Spleen (tissue), 11 donors: ENCODE data around the gene ZEB2. TPM values are rescaled to one million over a fixed set of nuclear protein-coding genes. Genes with fewer than 3 reads are reported as not detected.
A peak's percentile ranks its signal among the peaks of the same experiment; 100 is the strongest.

Experiments used
- DNase-seq: peaks from one replicate; pipeline ENCODE4 v3.0.0-alpha.2; 2020
- H3K27ac ChIP-seq, 8 donors: fragments of 200-600 bp; sonication (generic) in 7 of 8; 1 replicate in 4 of 8; 2 replicates in 4 of 8; pipeline versions ENCODE4 v1.5.0 to v1.8.0; 2016 to 2021; ENCODE audit warnings: inconsistent platforms in 4 of 8, mild to moderate bottlenecking in 4 of 8, moderate library complexity in 1 of 8
- H3K27me3 ChIP-seq, 7 donors: fragments of 200-600 bp; sonication (generic) in 6 of 7; replicated peaks in 1 of 7; 1 replicate in 4 of 7; 2 replicates in 3 of 7; pipeline versions ENCODE4 v1.5.0 to v1.8.0; 2016 to 2021; ENCODE audit warnings: inconsistent platforms in 3 of 7, mild to moderate bottlenecking in 1 of 7
- H3K36me3 ChIP-seq, 6 donors: fragments of 200-600 bp; sonication (generic) in 5 of 6; 1 replicate in 4 of 6; 2 replicates in 2 of 6; pipeline versions ENCODE4 v1.5.0 to v1.8.0; 2016 to 2021; ENCODE audit warnings: inconsistent platforms in 2 of 6
- H3K4me1 ChIP-seq, 6 donors: fragments of 200-600 bp; sonication (generic) in 5 of 6; 1 replicate in 3 of 6; 2 replicates in 3 of 6; pipeline versions ENCODE4 v1.5.0 to v1.8.0; 2016 to 2021; ENCODE audit warnings: inconsistent platforms in 3 of 6
- H3K4me3 ChIP-seq, 8 donors: fragments of 200-600 bp; sonication (generic) in 7 of 8; 1 replicate in 4 of 8; 2 replicates in 4 of 8; pipeline versions ENCODE4 v1.5.0 to v1.8.0; 2016 to 2021; ENCODE audit warnings: inconsistent platforms in 4 of 8, mild to moderate bottlenecking in 4 of 8, moderate library complexity in 2 of 8
- H3K9me3 ChIP-seq, 8 donors: fragments of 200-600 bp; sonication (generic) in 7 of 8; 1 replicate in 4 of 8; 2 replicates in 4 of 8; pipeline versions ENCODE4 v1.5.0 to v1.8.0; 2016 to 2021; ENCODE audit warnings: inconsistent platforms in 4 of 8
- CTCF ChIP-seq, 11 experiments: fragments of 200-600 bp in 7 of 11; fragments of 450-650 bp in 4 of 11; sonication (generic) in 4 of 11; IDR thresholded peaks in 8 of 11; conservative IDR thresholded peaks in 3 of 11; 1 replicate in 7 of 11; 2 replicates in 4 of 11; pipeline versions ENCODE4 v1.4.0 to v1.8.0; 2016 to 2021; ENCODE audit warnings: antibody characterized with exemption in 11 of 11, inconsistent platforms in 4 of 11, mild to moderate bottlenecking in 1 of 11
- POLR2A ChIP-seq, 3 donors: fragments of 450-650 bp; IDR thresholded peaks; one replicate each; pipeline ENCODE4 v1.5.1; 2017; ENCODE audit warnings: antibody characterized with exemption in 3 of 3, mild to moderate bottlenecking in 1 of 3
- POLR2AphosphoS5 ChIP-seq, 3 donors: sonication (generic); formaldehyde crosslinking; IDR thresholded peaks; one replicate each; pipeline ENCODE4 v1.5.1; 2017; ENCODE audit warnings: antibody characterized with exemption in 3 of 3
- WGBS, 5 donors: extraction: QIAGEN DNeasy Blood & Tissue Kit in 3 of 5; methylation state at CpG; one replicate each; pipeline versions ENCODE4 v1.1.5 to v1.1.7; 2013 to 2018; 5-methylcytosine and 5-hydroxymethylcytosine counted together
- intact Hi-C: fragments of 100-400 bp; cut with DNase I; formaldehyde crosslinking; loops from one replicate; pipeline ENCODE4 v1.15.0; 2023; ENCODE audit warnings: low total_unique reads
- polyA plus RNA-seq, 3 donors: library from polyadenylated mRNA; stranded (reverse); fragments of 200-250 nt; gene quantifications; one replicate each; pipeline ENCODE4 v1.2.1, GENCODE V29; 2013
- total RNA-seq, 7 donors: library from RNA; depleted of rRNA in 3 of 7; stranded (reverse); fragments of >200 nt in 3 of 7; fragmentation: NEBNext Ultra II Directional in 4 of 7; extraction: Animal tissue kit (Norgen Biotek cat#: 25700) in 4 of 7; gene quantifications; one replicate each; pipeline versions ENCODE4 v1.1.0 to v1.2.1, GENCODE V29; 2016 to 2021
- donor health status: healthy with polysubstance abuse.
- donor health status: DM: no; HTN: no; CAD: no; lungs with moderate emphysema.
- donor health status: DM: no; HTN: no; CAD: no.
- donor health status: Bipolar disorder and iron deficiency.
- donor health status: healthy.
- donor health status: DM: no; HTN: no; CAD: no.
- donor health status: DM: yes; HTN: yes; CAD: no.

Gene ZEB2
- total and polyA plus RNA-seq, 10 donors: 25.5 to 362 (median 240) TPM

- no peaks in the 10 kb centered on the region for H3K27me3 ChIP-seq
- WGBS, 5 donors: 86 to 94% (median 88%) methylated on average over 7 of the region's 7 CpGs
- intact Hi-C loops: no loop called here
- no peak overlapping the region for H3K27ac ChIP-seq
- H3K36me3 ChIP-seq: no peaks in the 10 kb centered on the region
- DNase-seq: peak; percentile 51
- no peaks in the 10 kb centered on the region for H3K9me3 ChIP-seq
- no peaks in the 10 kb centered on the region for H3K4me1 ChIP-seq
- no peak for TF ChIP-seq POLR2A (IDR thresholded peaks at IDR 0.05)
- H3K4me3 ChIP-seq: no peak overlapping the region
These were observed 13.3 kb upstream of the ZEB2 start for GRCh38 chr2:144533221-144533620.

GRCh38 chr2:144530596-144530995 is 10.7 kb upstream of the ZEB2 start:
- H3K4me3 ChIP-seq: no peak overlapping the region
- no peak for DNase-seq
- H3K4me1 ChIP-seq: peaks cover 0 to 3% (median 0%) of the 10 kb centered on the region in 6 donors
- no peaks in the 10 kb centered on the region for H3K36me3 ChIP-seq
- H3K9me3 ChIP-seq: no peaks in the 10 kb centered on the region
- intact Hi-C loops: no loop called here
- whole genome bisulfite sequencing, 5 donors: 67 to 90% (median 77%) methylated on average over 5 of the region's 5 CpGs
- no peaks in the 10 kb centered on the region for H3K27me3 ChIP-seq
- H3K27ac ChIP-seq: no peak overlapping the region
- TF ChIP-seq POLR2A (IDR thresholded peaks at IDR 0.05): no peak
- no peak for TF ChIP-seq POLR2AphosphoS5 (IDR thresholded peaks at IDR 0.05)
- TF ChIP-seq CTCF (IDR thresholded peaks at IDR 0.05 in 8 of 11, conservative IDR thresholded peaks at IDR 0.05 in 3 of 11): no peak

- DNase-seq: no peak
- no peaks in the 10 kb centered on the region for H3K27me3 ChIP-seq
- no peak for TF ChIP-seq POLR2A (IDR thresholded peaks at IDR 0.05)
- no peak for TF ChIP-seq CTCF (IDR thresholded peaks at IDR 0.05 in 8 of 11, conservative IDR thresholded peaks at IDR 0.05 in 3 of 11)
- TF ChIP-seq POLR2AphosphoS5 (IDR thresholded peaks at IDR 0.05): no peak
- H3K4me1 ChIP-seq: peaks cover 0 to 11% (median 5%) of the 10 kb centered on the region in 6 donors
- H3K36me3 ChIP-seq: no peaks in the 10 kb centered on the region
- intact Hi-C loops: loop anchor here (10.0 kb wide), 1 partner anchor 1225 kb away; no protein-coding TSS in a partner anchor
- no peak overlapping the region for H3K4me3 ChIP-seq
- no peak overlapping the region for H3K27ac ChIP-seq
- 86 to 100% (median 94%) methylated on average over 1 of the region's 1 CpG for WGBS, 5 donors
- H3K9me3 ChIP-seq: no peaks in the 10 kb centered on the region
These were observed 9.9 kb upstream of the ZEB2 start for GRCh38 chr2:144529841-144530240.

GRCh38 chr2:144528108-144528507 is 8.2 kb upstream of the ZEB2 start:
- TF ChIP-seq CTCF (IDR thresholded peaks at IDR 0.05 in 8 of 11, conservative IDR thresholded peaks at IDR 0.05 in 3 of 11) (no peak), POLR2A (IDR thresholded peaks at IDR 0.05) (no peak), POLR2AphosphoS5 (IDR thresholded peaks at IDR 0.05) (no peak)
- H3K4me3 ChIP-seq: no peak overlapping the region
- no peaks in the 10 kb centered on the region for H3K9me3 ChIP-seq
- H3K4me1 ChIP-seq: peaks cover 0 to 26% (median 14%) of the 10 kb centered on the region in 6 donors
- peaks cover 0 to 17% (median 0%) of the 10 kb centered on the region in 7 donors for H3K27me3 ChIP-seq
- WGBS, 5 donors: 90 to 96% (median 94%) methylated on average over 2 of the region's 2 CpGs
- DNase-seq: no peak
- H3K36me3 ChIP-seq: no peaks in the 10 kb centered on the region
- intact Hi-C loops: loop anchor here (10.0 kb wide), 1 partner anchor 1227 kb away; no protein-coding TSS in a partner anchor
- no peak overlapping the region for H3K27ac ChIP-seq
